ENCODE results near the gene CNTNAP2. TPM values are rescaled to one million over a fixed set of nuclear protein-coding genes. Genes with fewer than 3 reads are reported as not detected.

Gene CNTNAP2
- total and polyA plus RNA-seq, 9 of the 15 experiments (the other 6 are each of a cell fraction or from before 2014, with no cell fraction given): 0.04 to 0.62 (median 0.09) TPM; not detected in 4

DNA sequence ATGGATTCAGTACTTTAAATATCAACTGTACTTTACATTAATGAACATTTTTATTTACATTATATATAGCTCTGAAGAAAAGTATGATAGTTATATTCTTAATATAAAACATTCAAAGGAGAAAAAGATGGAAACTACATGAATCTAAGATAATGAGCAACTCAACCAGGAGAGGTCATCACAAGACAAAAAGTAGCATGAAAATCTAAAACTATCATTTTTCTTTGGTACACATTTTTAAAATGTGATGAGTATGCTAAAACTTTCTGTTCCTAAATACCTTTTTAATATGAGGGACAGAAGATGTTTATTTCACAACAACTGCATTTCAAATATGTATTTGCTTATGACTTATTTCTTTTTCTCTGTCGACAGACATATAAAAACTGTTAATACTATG lies 2.4 kb downstream of the CNTNAP2 start (continued):
- no peak for TF ChIP-seq ESRRA (IDR thresholded peaks at IDR 0.05; ENCODE audit: borderline replicate concordance, low read depth)
- TF ChIP-seq SP1 (CRISPR knock-in tag; IDR thresholded peaks at IDR 0.05): no peak
- TF ChIP-seq KLF16 (IDR thresholded peaks at IDR 0.05): no peak
- TF ChIP-seq ZNF354B (CRISPR knock-in tag; IDR thresholded peaks at IDR 0.05): no peak
- TF ChIP-seq CC2D1A (IDR thresholded peaks at IDR 0.05): no peak
- TF ChIP-seq, protein P1, sequence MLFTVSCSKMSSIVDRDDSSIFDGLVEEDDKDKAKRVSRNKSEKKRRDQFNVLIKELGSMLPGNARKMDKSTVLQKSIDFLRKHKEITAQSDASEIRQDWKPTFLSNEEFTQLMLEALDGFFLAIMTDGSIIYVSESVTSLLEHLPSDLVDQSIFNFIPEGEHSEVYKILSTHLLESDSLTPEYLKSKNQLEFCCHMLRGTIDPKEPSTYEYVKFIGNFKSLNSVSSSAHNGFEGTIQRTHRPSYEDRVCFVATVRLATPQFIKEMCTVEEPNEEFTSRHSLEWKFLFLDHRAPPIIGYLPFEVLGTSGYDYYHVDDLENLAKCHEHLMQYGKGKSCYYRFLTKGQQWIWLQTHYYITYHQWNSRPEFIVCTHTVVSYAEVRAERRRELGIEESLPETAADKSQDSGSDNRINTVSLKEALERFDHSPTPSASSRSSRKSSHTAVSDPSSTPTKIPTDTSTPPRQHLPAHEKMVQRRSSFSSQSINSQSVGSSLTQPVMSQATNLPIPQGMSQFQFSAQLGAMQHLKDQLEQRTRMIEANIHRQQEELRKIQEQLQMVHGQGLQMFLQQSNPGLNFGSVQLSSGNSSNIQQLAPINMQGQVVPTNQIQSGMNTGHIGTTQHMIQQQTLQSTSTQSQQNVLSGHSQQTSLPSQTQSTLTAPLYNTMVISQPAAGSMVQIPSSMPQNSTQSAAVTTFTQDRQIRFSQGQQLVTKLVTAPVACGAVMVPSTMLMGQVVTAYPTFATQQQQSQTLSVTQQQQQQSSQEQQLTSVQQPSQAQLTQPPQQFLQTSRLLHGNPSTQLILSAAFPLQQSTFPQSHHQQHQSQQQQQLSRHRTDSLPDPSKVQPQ (CRISPR knock-in tag; IDR thresholded peaks at IDR 0.05; ENCODE audit: borderline replicate concordance): no peak
- TF ChIP-seq NELFE (IDR thresholded peaks at IDR 0.05; ENCODE audit: insufficient read depth, insufficient read length): no peak
- no peak for TF ChIP-seq ZFP1 (CRISPR knock-in tag; IDR thresholded peaks at IDR 0.05)
- no peak for TF ChIP-seq RNF2 (IDR thresholded peaks at IDR 0.05)
- TF ChIP-seq, protein P2, sequence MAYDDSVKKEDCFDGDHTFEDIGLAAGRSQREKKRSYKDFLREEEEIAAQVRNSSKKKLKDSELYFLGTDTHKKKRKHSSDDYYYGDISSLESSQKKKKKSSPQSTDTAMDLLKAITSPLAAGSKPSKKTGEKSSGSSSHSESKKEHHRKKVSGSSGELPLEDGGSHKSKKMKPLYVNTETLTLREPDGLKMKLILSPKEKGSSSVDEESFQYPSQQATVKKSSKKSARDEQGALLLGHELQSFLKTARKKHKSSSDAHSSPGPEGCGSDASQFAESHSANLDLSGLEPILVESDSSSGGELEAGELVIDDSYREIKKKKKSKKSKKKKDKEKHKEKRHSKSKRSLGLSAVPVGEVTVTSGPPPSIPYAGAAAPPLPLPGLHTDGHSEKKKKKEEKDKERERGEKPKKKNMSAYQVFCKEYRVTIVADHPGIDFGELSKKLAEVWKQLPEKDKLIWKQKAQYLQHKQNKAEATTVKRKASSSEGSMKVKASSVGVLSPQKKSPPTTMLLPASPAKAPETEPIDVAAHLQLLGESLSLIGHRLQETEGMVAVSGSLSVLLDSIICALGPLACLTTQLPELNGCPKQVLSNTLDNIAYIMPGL (CRISPR knock-in tag; IDR thresholded peaks at IDR 0.05): no peak
- TF ChIP-seq ZNF717 (CRISPR knock-in tag; IDR thresholded peaks at IDR 0.05): no peak
- peak; percentile 63 for TF ChIP-seq MAFK (IDR thresholded peaks at IDR 0.05; ENCODE audit: low read length)
